ENCODE measurements around the gene SULT2B1.
A peak's percentile ranks its signal among the peaks of the same experiment; 100 is the strongest.

Gene SULT2B1

DNA sequence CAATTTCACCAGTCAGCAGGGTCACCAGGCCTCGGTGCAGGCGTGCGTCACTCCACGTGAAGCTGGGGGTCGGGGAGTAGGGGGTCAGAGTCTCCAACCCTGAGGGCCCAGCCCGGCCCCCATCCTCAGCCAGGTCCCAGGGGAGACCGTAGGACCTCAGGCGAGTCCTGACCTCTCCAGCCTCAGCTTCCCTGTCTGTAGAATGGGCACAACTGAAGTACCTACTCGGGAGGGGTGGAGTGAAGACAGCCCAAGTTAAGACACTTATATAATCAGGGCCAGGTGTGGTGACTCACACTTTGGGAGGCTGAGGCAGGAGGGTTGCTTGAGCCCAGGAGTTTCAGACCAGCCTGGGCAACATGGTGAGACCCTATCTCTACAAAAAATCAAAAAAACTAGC is 51.9 kb downstream of the SULT2B1 start:
- no peak for DNase-seq

DNA sequence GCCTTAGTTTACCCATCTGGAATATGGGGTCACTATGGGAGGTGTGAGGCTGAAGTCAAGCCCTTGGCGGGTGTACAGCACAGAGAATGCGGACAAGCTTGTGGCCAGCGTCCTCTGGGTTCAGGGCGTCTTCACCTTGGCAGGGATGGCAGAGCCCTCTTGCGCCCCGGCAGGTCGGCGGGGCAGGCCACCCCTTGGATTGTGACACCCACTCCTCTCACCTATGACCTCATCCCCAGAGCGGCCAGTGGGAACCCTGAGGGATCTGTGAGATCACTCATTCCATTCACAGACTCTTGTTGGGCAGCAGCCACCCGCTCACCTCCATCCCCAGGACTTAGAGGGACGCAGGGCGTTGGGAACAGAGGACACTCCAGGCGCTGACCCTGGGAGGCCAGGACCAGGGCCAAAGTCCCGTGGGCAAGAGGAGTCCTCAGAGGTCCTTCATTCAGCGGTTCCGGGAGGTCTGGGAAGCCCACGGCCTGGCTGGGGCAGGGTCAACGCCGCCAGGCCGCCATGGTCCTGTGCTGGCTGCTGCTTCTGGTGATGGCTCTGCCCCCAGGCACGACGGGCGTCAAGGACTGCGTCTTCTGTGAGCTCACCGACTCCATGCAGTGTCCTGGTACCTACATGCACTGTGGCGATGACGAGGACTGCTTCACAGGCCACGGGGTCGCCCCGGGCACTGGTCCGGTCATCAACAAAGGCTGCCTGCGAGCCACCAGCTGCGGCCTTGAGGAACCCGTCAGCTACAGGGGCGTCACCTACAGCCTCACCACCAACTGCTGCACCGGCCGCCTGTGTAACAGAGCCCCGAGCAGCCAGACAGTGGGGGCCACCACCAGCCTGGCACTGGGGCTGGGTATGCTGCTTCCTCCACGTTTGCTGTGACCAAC is 54.7 kb downstream of the SULT2B1 start, which contains the start of gene SPACA4:
TSS of gene SPACA4 (plus strand) at position 280 of the 896 bp plus-strand sequence. CDS start at position 517, 237 bp downstream.
- DNase-seq = no peak

DNA sequence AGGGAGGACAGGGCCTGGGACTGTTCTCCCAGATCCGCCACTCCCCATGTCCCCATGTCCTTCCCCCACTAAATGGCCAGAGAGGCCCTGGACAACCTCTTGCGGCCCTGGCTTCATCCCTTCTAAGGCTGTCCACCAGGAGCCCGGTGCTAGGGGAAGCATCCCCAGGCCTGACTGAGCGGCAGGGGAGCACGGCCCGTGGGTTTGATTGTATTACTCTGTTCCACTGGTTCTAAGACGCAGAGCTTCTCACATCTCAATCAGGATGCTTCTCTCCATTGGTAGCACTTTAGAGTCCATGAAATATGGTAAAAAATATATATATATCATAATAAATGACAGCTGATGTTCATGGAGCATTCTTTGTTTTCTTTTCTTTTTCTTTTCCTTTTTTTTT is 55.4 kb downstream of the SULT2B1 start:
- DNase-seq = no peak

DNA sequence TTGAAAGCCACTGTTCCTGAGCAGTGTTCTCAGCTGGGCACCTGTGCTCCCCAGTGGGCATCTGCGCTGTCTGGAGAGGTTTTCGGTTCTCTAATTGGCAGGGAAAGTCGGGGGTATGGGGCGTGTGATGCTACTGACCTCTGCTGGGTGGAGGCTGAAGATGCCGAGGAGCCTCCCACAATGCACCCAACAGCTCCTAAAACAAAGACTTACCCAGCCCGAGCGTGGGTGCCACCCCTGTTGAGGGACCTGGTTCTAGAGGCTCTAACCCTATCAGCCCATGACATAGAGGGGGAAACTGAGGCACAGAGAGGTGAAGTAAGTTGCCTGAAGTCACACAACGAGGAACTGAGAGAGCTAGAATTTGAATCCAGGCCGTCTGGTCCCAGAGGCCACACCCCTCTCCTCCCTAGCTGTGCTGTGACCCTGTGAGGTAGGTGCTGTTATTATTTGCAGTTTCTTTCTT is 56.9 kb downstream of the SULT2B1 start:
- peak in 1 of 2 experiments; percentile 59 for DNase-seq

DNA sequence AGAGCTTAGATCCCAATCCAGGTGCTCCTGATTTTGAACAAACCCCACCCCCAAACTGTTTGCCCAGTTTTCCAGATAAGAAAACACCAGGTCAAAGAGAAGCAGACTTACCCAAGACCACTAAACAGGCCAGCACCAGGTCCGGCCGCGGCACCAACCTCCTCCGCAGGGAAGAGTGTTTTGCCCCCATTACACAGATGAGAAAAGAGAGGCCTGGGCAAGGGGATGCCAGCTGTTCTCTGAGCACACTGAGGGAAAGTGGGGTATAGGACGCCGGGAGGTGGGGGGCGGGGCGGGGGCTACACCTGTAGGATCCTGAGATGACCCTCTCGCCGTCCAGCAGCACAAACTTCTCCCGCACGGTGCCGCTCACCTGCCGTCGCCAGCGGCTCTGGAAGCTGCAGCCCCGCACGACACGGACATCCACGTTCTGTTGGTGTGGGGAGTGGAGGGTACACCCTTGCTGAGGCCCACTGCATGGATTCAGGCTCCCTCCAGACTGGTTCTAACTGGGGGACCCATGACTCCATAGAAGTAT is 57.7 kb downstream of the SULT2B1 start:
- no peak for DNase-seq

DNA sequence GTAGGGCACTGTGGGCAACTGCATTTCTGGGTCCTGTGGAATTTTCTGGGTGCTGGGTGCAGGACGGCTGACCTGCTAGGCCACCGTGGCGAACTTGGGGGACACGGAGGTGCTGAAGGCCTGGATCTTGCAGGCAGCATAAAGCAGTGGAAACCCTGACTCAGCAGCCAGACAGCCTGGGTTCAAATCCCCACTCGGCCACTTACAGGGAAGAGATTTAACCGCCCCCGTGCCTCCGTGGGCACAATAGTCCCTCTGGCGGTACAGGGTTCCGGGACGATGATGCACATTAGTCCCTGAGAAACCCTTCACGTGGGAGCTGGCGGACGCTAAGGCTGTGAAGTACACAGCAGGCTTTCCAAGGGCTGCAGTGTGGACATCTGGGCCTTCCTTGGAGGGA is 59.9 kb downstream of the SULT2B1 start:
- DNase-seq = no peak

DNA sequence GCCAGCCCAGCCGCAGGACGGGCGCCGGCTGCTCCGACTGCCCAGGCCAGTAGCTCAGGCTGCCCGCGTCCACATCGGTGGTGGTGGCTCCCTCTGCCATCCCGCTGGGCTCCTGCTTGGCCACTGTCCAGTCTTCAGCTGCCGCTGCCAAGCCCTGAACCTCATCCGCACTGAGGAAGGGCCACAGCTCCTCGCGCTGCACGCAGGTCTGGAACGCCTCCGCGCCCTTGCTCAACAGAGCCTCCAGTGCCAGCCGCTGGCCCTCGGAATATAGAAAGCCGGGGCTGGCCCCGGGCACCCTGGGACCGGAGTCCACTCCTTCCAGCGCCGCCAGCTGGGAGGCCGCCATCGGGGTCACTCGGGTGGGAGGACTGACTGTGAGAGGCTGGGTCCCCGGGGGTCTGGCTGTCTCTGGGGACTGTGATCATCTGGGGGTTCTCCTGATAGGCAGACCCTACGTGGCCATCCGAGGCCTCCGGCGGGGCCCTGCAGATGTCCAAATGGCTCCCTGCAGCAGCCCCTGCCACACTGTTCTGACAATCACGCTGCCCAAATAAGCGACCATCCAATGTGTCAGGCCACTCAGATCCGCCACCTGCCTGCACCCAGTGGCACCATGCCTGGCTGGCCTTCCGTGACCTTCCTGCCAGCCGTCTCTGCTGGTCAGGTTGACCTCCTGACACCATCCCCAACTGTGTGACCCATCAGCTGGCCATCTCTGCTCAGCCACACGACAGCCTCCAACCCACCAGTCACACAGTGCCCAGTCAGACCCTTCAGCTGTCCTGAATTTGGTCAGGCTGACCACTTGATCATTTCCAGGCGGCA is 61.3 kb downstream of the SULT2B1 start:
- no peak for DNase-seq

DNA sequence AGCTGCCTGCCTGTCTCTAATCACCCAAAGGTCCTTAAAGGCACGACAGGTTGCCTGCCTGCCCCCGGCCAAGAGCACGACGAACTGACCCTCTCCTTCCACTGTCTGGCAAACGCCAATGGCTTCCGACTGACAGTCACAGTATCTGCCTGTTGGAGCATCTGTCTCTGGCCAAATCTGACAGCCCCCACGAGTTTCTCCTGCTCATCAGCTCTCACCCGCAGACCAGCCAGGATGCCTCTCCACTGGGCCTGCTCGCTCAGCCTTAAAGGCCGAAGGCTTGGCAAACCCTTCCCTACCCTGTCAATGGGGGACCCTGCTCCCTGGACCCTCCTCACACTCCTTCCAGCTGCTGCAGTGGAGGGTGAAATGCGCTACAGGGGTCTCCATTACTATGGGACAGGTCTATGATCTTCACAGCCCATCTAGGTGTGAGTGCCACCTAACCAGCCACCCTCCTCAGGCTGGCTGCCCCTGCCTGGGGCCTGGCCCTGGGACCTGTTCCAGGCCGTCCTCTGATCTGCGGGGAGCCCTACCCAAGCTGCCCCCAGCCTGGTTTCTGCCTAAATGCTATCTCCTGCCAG is 62.0 kb downstream of the SULT2B1 start:
- DNase-seq = no peak

DNA sequence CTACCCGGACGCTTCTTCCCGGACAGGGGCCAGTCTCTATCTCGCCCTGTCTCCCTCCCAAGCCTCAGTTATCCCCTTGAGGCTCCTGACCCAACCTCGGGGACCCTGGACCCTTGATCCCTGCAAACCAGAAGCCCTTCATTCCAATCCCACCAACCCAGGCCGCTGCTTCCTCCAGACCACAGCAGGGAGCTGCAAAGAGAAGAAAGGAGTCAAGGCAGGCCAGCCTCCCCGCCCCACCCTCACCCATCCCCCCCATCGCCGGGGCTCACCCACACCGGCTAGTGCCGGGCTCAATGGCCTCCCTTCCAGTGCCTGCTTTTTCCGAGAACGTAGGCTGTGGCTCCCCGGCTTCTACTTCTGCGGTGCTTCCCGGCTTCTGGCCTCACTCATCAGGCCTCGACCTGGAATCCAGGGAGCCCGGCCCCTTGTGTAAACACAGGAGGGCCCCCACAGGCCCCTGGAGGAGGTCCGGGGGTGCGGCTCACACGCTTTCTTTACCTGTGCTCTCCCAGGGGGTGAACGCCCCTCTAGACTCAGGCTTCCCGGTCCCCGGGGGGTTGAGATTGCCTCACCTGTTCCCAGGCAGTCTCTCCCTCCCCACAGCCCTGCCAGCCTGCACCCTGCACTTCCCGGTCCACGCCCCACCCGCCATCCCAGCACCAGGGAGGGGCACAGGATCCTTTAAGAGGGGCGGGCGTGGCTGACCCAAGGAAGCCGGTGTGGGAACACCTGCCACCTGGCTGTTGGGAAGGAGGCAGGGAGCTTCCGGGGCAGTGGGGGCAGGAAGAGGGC is 62.7 kb downstream of the SULT2B1 start, which contains the start of gene FAM83E:
TSS of gene FAM83E (minus strand) at position 641 of the 795 bp plus-strand sequence. CDS start 1,704 bp downstream, outside the sequence.
- DNase-seq = peak in 1 of 2 experiments; percentile 42

DNA sequence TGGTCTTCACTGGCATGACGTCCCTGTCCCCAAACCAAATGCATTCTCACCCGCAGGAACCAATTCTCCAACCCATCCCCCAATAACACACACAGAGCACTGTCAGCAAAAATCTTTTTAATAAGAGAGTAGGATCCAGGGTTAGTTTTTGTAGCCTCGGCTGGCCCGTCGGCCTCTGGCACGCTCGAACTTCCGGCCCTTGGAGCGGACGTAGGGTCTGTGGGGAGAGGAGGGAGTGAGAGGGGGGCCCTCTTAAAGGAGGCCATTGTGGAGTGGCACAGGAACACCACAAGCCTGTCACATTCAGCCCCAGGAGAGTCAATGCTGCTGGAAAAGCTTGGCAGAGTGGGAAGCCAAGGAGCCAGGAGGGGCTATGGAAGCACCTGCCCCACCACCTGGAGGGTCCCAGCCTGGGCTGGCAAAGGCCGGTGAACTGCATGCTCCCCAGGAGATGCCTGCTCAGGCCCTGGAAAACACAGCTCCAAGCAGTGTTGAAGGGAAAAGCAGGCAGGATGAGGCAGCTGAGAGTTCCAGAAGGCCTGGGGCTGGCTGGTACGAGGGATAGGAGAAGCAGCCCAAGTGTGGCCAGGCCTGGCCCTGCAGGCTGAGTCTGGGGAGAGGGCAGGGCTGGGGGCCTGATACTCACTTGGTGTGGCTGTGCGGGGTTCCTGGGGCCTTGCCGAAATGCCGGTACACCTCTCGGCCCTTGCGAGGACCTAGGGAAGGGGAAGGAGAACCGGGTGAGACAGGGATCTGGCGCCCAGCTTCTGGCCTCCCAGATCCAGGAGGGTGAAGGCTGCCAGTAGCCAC is 63.5 kb downstream of the SULT2B1 start:
- DNase-seq = no peak

DNA sequence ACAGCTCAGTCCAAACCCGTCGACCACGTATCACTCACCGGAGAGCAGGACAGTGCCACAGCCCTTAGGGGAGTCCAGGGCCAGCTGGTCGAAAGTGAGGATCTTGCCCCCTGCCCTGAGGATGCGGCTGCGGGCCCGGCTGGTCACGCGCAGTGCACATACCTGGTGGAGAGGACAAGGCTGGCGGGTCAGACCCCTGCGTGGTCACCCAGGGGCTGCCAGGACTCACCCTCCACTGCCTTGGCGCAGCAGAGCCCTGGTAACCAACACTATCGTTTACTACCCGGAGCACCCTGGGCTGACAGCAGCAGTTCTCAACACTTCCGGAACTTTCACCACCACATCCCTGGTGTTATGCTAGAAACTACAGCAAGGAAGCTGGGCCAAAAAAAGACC is 64.1 kb downstream of the SULT2B1 start:
- DNase-seq = no peak

DNA sequence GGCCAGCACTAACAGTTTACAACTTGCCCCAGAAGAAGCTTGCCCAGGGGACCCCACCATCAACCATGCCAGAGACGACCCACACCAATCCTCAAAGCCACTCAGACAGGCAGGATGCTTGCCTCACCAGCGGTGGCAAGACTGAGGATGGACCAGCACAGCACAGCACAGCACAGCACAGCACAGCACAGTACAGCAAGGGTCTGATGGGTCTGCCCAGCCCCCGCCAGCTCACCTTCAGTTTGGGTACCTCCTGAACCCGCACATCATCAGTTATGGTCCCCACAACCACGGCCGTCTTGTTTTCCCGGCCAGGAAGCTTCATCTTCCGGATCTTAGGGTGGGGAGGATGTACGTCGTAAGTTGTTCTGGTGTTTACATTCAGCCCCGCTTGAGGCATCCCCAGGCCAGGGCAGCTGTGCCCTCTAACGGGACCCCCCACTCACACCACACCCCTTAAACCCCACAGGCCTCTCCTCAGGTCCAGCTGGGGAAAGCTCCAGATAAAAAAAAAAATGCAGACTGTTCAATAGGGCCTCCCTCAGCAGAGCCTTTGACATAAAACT is 64.6 kb downstream of the SULT2B1 start:
- no peak for DNase-seq

DNA sequence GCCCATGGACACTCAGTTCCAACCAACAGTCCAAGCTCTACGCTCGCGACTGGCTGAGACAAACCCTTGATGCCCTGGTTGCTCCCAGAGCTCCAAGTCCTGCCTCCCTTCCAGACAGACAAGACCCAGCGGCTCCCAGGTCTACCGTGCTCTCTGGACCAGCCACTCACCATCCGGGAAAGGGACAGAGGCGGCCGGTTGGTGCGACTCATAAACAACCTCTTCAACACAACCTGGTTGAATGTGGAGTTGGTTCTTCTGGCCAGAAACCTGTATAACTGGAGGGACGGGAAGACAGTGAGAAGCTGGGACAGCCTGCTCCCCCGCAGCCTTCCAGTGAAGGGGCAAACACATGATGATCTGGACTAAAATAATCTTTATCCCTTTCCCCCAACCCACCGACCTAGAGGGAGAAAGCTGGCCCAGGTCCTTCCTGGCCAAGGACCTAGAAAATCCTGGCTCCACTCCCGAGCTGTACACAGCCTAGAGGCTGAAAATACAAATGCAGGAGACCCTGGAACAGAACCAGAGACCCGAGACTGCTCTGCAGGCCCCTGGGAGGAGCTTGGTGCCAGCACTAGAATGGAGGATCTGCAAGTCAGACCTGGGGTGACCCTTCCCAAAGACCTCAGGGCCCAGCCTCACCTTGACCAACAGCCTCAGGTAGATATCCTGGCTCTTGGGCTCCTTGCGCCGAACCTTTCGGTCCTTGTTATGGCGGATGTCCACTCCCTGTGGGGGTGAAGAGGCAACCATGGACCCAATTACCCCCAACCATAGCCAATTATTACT is 65.4 kb downstream of the SULT2B1 start:
- no peak for DNase-seq

DNA sequence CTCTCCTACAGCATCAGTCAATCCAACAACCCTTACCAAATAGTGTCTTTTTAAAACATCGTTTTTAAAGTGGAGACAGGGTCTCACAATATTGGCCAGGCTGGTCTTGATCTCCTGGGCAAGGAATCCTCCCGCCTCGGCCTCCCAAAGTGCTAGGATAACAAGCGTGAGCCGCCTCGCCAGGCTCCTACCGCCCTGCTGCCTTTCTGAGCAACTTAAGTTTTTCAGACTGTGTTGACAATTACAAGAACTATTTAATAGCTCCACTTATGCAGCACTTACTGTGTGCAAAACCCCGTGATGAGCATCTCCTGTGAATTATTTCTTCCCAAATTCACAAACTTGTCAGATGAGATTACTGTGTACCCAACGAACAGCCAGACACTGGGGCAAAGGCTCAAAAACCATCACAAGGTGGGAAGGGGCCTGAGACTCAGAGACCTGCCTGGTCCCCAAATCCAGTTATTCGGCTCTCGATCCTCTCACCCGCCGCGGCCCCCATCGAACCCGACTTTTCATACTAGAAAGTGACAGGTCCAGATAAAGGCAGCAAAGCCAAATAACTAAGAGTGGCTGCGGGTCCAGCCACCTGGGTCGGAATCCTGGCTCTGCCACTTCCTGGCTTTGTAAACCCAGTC is 66.4 kb downstream of the SULT2B1 start:
- no peak for DNase-seq

DNA sequence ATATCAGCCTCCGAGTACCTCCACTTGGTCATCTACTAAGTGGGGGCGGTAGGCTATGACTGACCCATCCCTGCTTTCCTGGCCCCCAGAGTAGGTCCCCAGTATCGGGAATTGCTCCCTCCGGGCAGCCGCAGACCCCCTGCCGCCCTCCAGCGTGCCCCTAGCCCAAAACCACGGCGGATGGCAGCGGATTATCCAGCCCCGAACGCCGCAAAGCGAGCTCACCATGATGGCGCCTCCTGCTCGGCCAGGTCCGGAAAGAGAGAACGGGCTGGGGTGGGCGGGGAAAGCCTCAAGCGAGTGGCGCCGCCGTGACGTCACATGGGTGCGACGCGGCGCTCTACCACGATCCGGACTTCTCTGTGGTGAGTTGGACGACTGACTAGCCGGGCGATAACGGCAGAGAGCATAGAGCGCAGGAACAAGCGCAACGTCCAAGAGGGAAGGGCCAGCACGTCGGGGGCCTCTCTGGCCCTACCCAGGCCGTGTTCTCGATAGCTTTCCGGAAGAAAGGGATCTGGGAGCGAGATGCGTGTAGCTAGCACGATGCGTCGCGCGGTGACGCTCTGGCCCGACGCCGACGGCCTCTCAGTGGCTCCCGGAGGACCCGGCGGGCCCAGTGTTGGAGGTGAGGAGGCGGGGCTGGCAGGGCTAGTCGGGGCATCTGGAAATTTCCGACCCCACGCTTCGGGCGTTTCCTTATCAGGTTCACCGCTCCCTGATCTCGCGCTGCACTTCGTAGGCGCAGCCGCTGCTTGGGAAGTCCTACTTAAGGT is 67.1 kb downstream of the SULT2B1 start, which contains the start of the genes RPL18 and SPHK2:
TSS of gene RPL18 (minus strand) at position 263 of the 776 bp plus-strand sequence. CDS start at position 228, 35 bp downstream.
TSS of gene SPHK2 (plus strand) at position 591 of the 776 bp plus-strand sequence. CDS start 1,009 bp downstream, outside the sequence.
- DNase-seq = peak; percentile 96

DNA sequence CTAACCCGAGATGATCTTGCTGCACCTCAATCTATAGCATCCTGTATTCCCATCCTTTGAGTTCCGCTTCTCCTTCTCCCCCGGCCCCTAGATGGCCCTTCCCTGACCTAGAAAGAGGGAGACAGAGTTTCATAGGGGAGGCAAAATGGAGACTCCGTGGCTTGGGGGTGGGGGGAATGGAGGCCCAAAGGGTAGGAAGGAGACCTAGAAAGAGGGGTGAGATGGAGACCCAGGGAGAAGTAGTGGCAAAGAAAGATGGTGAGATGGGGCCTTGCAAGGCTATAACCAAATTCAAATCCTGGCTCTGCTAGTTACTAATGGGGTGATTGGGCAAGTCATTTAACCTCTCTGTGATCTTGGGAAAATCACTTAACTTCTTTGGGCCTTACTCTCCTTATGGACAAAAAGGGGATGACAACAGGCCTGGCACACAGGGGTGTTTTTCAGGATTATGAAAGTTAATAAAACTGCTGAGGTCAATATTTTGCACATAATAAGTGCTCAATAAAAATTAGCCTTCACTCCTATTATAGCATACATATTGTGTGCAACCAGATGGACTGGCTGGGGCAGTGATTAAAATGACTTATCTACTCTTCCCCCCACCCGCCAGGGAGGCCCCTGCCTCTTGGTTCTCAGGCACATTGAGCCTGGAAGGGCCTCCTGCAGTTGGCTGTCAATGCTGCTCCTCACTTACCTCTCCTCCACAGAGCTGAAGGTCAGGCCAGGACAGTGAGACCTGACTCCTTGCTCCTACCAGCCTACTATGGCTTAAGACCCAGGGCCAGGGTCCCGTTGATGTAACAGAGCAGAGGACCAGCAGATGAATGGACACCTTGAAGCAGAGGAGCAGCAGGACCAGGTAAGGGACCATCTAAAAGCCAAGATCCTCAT is 68.0 kb downstream of the SULT2B1 start:
- no peak for DNase-seq

DNA sequence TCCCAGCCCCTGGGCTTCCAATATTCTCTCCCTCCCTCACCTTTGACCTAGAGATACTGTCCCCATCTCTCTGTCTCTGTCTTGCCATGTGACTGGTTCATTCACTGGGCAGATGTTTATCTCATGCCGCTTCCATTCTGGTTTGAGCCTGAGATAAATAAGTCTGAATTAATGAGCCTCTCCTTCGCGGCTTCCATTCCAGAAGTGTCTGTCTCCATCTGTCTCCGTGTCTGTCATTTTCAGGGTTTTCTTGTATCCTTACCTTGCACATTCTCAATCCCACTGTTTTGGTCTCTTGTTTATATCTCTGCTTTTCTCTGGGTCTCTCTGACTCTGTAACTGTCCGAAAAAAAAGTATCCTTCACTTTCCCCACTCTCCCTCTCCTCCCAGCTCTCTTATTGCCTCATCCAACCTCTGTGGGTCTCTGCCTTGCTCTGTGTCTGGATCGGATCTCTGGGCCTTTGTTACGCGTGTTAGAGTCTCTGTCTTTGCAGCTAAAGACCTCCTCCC is 71.6 kb downstream of the SULT2B1 start:
- no peak for DNase-seq

All from activated CD4-positive, alpha-beta T cell treated with anti-CD3 and anti-CD28 coated beads, Interleukin-2, amount 50 U/mL, for 48 hours (primary cell).